Measurements from ENCODE around the gene RAB11FIP5. TPM values are rescaled to one million over a fixed set of nuclear protein-coding genes. Genes with fewer than 3 reads are reported as not detected.
A peak's percentile ranks its signal among the peaks of the same experiment; 100 is the strongest.

The RAB11FIP5 gene
- total and polyA plus RNA-seq, 2 of the 4 experiments (the other 2 are of a cell fraction), result 21.5 to 34.5 TPM

DNA sequence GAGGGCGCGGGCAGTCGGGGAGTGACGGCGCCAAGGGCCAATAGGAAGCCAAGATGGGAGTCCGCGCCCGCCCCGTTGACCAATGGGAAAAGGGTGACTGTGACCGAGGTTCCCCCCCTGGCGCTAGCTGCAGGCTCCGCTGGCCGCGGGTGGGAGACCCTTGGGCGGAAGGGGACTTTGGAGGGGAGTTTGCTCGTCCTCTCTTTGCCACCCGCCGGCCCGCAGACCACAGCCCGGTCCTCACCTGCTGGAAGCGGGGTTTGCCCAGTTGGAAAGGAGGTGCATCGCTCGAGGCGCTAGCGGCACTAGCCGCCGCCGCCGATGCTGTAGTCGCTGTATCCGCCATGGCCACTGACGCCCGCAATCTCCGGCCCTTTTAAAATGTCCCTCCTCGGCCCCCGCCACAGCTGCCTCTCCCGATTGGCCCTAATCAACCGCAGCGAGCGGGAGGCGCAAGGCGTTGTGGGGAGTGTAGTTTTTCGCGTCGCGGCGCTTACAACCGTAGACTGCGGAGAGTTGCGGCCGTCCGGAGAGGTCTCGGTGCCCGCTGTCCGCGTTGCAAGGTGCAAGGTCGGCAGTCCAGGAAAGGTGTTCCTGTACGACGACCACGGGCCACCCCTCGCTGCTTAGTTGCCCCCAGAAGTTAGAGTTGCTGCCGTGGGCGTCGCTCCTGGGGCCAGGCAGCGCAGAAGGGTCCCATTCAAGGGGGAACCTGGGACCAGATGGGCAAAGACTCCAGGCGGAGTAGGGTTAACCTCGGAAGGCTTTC, 41.2 kb downstream of the RAB11FIP5 start, which contains the start of gene SFXN5:
Gene SFXN5, minus strand, starts transcription at position 353 of the 769 bp plus-strand sequence. Its CDS starts 7 bp downstream, at position 346.
- peak within 1 kb of the TSS; percentile 98 for H3K4me2 ChIP-seq (ENCODE audit: low read depth, low read length)
- POLR2A ChIA-PET (ENCODE audit: unreplicated experiment), result no interaction called here
- 2% methylated on average over 37 of the region's 67 CpGs; no CpG with 5 or more reads in 1 of the 2 experiments for WGBS, 2 experiments (ENCODE audit: extremely low coverage in 2 of 2, insufficient read length in 1 of 2)
- H3K36me3 ChIP-seq (ENCODE audit: control insufficient read depth, insufficient read depth, low read length), result peaks cover 19% of the 10 kb centered on the region
- DNase-seq (peak; percentile 93), ATAC-seq (ENCODE audit: low read depth) (peak; percentile 92)
- no TSS peak for BruUV-seq (replicated peaks)
- peak within 1 kb of the TSS; percentile 91 for H2AK9ac ChIP-seq (replicated peaks; ENCODE audit: low read depth, low read length, poor library complexity)
- peak within 1 kb of the TSS; percentile 60; the same call in 1 of the 2 replicates for H3K18ac ChIP-seq (ENCODE audit: low read depth, low read length)
- peak within 1 kb of the TSS; percentile 86 for H3K27ac ChIP-seq (ENCODE audit: insufficient read depth, low read length)
- H3K9me1 ChIP-seq (ENCODE audit: insufficient read depth, low read length), result peaks cover 12% of the 10 kb centered on the region
- H3K4me3 ChIP-seq (ENCODE audit: insufficient read depth, low read depth, low read length), result peak within 1 kb of the TSS; percentile 82
- H2AK5ac ChIP-seq (ENCODE audit: low read depth, low read length), result peak within 1 kb of the TSS; percentile 30; the same call in 1 of the 2 replicates
- peak within 1 kb of the TSS; percentile 89 for H4K8ac ChIP-seq (ENCODE audit: low read depth in 2 of 2, low read length in 2 of 2)
- dilution Hi-C loops (cut with HindIII; ENCODE audit: low sequenced_read_pairs, unreplicated experiment) (no loop called here), intact Hi-C loops (cut with micrococcal nuclease) (loop anchor here (1.0 to 2.0 kb wide), 3 partner anchors 53 to 178 kb away; no protein-coding TSS in a partner anchor), in situ Hi-C loops (cut with MboI; ENCODE audit: low sequenced_read_pairs) (loop anchor here (5.0 kb wide), 1 partner anchor 179 kb away; no protein-coding TSS in a partner anchor)
- H3K27me3 ChIP-seq (ENCODE audit: control insufficient read depth, insufficient read depth, low read length), result no peaks in the 10 kb centered on the region
- H4K91ac ChIP-seq (ENCODE audit: insufficient read depth, low read depth, low read length), result peak within 1 kb of the TSS; percentile 78
- H2BK120ac ChIP-seq (ENCODE audit: low read depth, low read length), result peak within 1 kb of the TSS; percentile 50
- H4K20me1 ChIP-seq (ENCODE audit: insufficient read depth, low read length), result no peaks in the 10 kb centered on the region; the same call in 1 of the 2 replicates
- peak within 1 kb of the TSS; percentile 80 for H3K56ac ChIP-seq (ENCODE audit: extremely low read depth, insufficient read depth, low read length)
- H3K4me1 ChIP-seq (ENCODE audit: control insufficient read depth, insufficient read depth, low read length), result peaks cover 12% of the 10 kb centered on the region
- no peaks in the 10 kb centered on the region for H3K9me3 ChIP-seq (ENCODE audit: control insufficient read depth, insufficient read depth, low read length)
- peak within 1 kb of the TSS; percentile 82 for H3K14ac ChIP-seq (replicated peaks; ENCODE audit: low read depth, low read length)
- CTCF ChIA-PET, result interaction anchor here (0.5 to 0.6 kb wide), 2 partner anchors 15 to 165 kb away, joined by 4 read pairs; no protein-coding TSS in a partner anchor
- peak within 1 kb of the TSS; percentile 60 for H4K5ac ChIP-seq (ENCODE audit: low read depth, low read length)
- H2BK5ac ChIP-seq (ENCODE audit: low read depth, low read length, poor library complexity, severe bottlenecking), result peak within 1 kb of the TSS; percentile 77
- H3K23ac ChIP-seq (ENCODE audit: low read depth, low read length), result peak within 1 kb of the TSS; percentile 81
- H2AFZ ChIP-seq (replicated peaks; ENCODE audit: low read length, poor library complexity), result peak within 1 kb of the TSS; percentile 92
- H2BK15ac ChIP-seq (ENCODE audit: low read depth, low read length), result no peak within 1 kb of the TSS
- no peak within 1 kb of the TSS for H2BK20ac ChIP-seq (ENCODE audit: low read depth, low read length)
- H3K9ac ChIP-seq (ENCODE audit: low read depth, low read length), result peak within 1 kb of the TSS; percentile 89
- peaks cover 21 to 37% of the 10 kb centered on the region in 2 experiments for H3K79me1 ChIP-seq (ENCODE audit: low read depth in 1 of 2, low read length in 2 of 2)
- peak within 1 kb of the TSS; percentile 74 for H3K4ac ChIP-seq (ENCODE audit: low read depth, low read length)
- TF ChIP-seq RCOR1 (IDR thresholded peaks at IDR 0.05; ENCODE audit: insufficient replicate concordance, low read length) (no peak), CHD1 (IDR thresholded peaks at IDR 0.05; ENCODE audit: low read depth, low read length) (no peak), RAD21 (IDR thresholded peaks at IDR 0.05; ENCODE audit: low read length) (no peak), CEBPB (IDR thresholded peaks at IDR 0.05; ENCODE audit: low read depth, low read length) (no peak), SMC3 (IDR thresholded peaks at IDR 0.05; ENCODE audit: low read depth, low read length) (no peak), MAFK (IDR thresholded peaks at IDR 0.05; ENCODE audit: low read depth, low read length) (no peak), POLR2A (IDR thresholded peaks at IDR 0.05; ENCODE audit: low read depth, low read length) (peak; percentile 54; the same call in 1 of the 2 replicates), MXI1 (IDR thresholded peaks at IDR 0.05; ENCODE audit: borderline replicate concordance, low read depth, low read length) (0 out of 2 replicates have a peak, but pooled peaks have one; percentile 8), NFE2L2 (IDR thresholded peaks at IDR 0.05; ENCODE audit: low read depth, low read length) (no peak), RFX5 (IDR thresholded peaks at IDR 0.05; ENCODE audit: low read depth, low read length) (no peak), BHLHE40 (IDR thresholded peaks at IDR 0.05; ENCODE audit: low read depth, low read length) (no peak)
- TF ChIP-seq, protein P1, sequence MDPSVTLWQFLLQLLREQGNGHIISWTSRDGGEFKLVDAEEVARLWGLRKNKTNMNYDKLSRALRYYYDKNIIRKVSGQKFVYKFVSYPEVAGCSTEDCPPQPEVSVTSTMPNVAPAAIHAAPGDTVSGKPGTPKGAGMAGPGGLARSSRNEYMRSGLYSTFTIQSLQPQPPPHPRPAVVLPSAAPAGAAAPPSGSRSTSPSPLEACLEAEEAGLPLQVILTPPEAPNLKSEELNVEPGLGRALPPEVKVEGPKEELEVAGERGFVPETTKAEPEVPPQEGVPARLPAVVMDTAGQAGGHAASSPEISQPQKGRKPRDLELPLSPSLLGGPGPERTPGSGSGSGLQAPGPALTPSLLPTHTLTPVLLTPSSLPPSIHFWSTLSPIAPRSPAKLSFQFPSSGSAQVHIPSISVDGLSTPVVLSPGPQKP (IDR thresholded peaks at IDR 0.05; ENCODE audit: borderline replicate concordance, low read depth, low read length), result no peak
- TF ChIP-seq, protein P2, sequence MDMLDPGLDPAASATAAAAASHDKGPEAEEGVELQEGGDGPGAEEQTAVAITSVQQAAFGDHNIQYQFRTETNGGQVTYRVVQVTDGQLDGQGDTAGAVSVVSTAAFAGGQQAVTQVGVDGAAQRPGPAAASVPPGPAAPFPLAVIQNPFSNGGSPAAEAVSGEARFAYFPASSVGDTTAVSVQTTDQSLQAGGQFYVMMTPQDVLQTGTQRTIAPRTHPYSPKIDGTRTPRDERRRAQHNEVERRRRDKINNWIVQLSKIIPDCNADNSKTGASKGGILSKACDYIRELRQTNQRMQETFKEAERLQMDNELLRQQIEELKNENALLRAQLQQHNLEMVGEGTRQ (IDR thresholded peaks at IDR 0.05; ENCODE audit: low read depth, low read length), result no peak
- TF ChIP-seq, protein P3, sequence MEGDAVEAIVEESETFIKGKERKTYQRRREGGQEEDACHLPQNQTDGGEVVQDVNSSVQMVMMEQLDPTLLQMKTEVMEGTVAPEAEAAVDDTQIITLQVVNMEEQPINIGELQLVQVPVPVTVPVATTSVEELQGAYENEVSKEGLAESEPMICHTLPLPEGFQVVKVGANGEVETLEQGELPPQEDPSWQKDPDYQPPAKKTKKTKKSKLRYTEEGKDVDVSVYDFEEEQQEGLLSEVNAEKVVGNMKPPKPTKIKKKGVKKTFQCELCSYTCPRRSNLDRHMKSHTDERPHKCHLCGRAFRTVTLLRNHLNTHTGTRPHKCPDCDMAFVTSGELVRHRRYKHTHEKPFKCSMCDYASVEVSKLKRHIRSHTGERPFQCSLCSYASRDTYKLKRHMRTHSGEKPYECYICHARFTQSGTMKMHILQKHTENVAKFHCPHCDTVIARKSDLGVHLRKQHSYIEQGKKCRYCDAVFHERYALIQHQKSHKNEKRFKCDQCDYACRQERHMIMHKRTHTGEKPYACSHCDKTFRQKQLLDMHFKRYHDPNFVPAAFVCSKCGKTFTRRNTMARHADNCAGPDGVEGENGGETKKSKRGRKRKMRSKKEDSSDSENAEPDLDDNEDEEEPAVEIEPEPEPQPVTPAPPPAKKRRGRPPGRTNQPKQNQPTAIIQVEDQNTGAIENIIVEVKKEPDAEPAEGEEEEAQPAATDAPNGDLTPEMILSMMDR (conservative IDR thresholded peaks at IDR 0.05; ENCODE audit: low read depth, low read length), result peak; percentile 36
